ENCODE results near the gene VSIG2. TPM values are rescaled to one million over a fixed set of nuclear protein-coding genes. Genes with fewer than 3 reads are reported as not detected.
"Not testable (repeated sequence)": the region's sequence is repeated elsewhere in the genome, so short reads cannot be mapped to it uniquely, and the experiment has no call there.

VSIG2 gene
- total and polyA plus RNA-seq, 5 donors = 0.43 to 1.4 (median 1.0) TPM

GRCh38 chr11:124784051-124784450 is 32.0 kb upstream of the VSIG2 start:
- no peak overlapping the region for H3K27ac ChIP-seq (ENCODE audit: low read length)
- DNase-seq (no peak), ATAC-seq (no peak)
- no peaks in the 10 kb centered on the region for H3K27me3 ChIP-seq (ENCODE audit: control insufficient read depth, insufficient read depth)
- 93% methylated on average over 2 of the region's 2 CpGs for WGBS
- H3K4me1 ChIP-seq (ENCODE audit: control insufficient read depth, insufficient read depth, low read length) = no peaks in the 10 kb centered on the region
- no peaks in the 10 kb centered on the region for H3K9me3 ChIP-seq (ENCODE audit: control insufficient read depth, low read length)
- intact Hi-C loops (cut with DNase I) = no loop called here
- no peak overlapping the region for H3K4me3 ChIP-seq (ENCODE audit: low read length)

DNA sequence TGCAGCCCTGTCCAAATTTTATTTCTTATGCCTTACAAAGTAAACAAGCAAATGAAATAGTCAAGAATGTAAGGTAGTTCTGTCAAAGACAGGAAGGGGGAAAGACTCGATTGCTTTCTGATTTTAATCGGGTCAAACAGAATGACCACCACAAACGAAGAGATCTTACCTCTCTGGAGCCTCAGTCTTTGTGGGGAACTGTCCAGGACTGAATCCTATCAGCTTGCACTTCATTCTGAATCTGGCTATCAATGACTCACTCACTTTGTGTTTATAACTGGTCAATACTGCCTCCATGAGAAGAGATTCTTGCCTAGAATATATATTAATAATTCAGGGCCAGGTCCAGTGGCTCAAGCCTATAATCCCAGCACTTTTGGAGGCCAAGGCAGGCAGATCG is 30.9 kb upstream of the VSIG2 start:
- no peaks in the 10 kb centered on the region for H3K27me3 ChIP-seq (ENCODE audit: control insufficient read depth, insufficient read depth)
- 92% methylated on average over 4 of the region's 4 CpGs for WGBS

DNA sequence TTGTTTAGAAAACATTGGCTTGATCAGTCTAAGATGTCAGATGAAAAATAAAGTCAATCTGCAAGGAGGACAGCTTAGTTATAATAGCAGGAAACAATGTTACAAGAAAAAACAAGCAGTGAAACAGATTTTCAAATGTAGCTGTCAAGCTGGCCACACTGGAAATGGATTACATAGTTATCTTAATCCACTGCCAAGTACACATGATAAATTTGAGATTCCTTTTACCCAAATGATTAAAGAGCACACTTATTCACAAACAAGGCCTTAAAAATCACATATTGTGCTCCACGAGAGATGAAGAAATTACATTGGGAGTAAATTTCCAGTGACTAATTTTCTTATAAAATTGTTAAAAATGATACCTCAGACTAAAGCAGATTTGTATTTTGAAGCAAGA is 27.5 kb upstream of the VSIG2 start:
- Histone ChIP-seq H3K27ac (ENCODE audit: low read length) (no peak overlapping the region), H3K4me3 (ENCODE audit: low read length) (no peak overlapping the region), H3K27me3 (ENCODE audit: control insufficient read depth, insufficient read depth) (no peaks in the 10 kb centered on the region), H3K9me3 (ENCODE audit: control insufficient read depth, low read length) (no peaks in the 10 kb centered on the region), H3K4me1 (ENCODE audit: control insufficient read depth, insufficient read depth, low read length) (no peaks in the 10 kb centered on the region)
- intact Hi-C loops (cut with DNase I) = no loop called here
- no peak for ATAC-seq
- WGBS = 56% methylated on average over 1 of the region's 1 CpG
- no peak for DNase-seq

More for the DNA sequence above, 30.9 kb upstream of the VSIG2 start:
- ATAC-seq (no peak), DNase-seq (no peak)
- H3K4me1 ChIP-seq (ENCODE audit: control insufficient read depth, insufficient read depth, low read length) = no peaks in the 10 kb centered on the region
- no peak overlapping the region for H3K4me3 ChIP-seq (ENCODE audit: low read length)
- intact Hi-C loops (cut with DNase I) = no loop called here
- H3K27ac ChIP-seq (ENCODE audit: low read length) = no peak overlapping the region
- no peaks in the 10 kb centered on the region for H3K9me3 ChIP-seq (ENCODE audit: control insufficient read depth, low read length)

DNA sequence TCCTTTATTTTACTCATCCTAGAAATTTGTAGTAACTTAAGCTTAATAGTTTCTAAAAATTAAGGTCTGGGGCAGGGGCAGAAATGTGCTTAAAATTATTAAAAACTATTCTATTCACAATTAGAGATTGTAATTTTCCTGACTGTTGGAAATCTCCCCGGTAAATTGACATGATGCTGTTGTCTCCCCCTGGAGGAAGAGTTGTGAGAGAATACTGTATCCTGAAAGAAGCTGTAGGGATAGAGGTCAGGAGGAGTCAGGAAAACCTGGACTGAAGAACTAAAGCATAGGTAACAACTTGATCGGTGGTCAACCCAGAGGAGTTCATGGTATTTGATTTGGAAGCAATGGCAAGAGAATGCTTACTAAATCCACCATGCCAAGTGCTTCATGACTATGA is 26.2 kb upstream of the VSIG2 start:
- 83% methylated on average over 2 of the region's 2 CpGs for WGBS
- Histone ChIP-seq H3K27me3 (ENCODE audit: control insufficient read depth, insufficient read depth) (no peaks in the 10 kb centered on the region), H3K27ac (ENCODE audit: low read length) (no peak overlapping the region)

GRCh38 chr11:124776865-124777645 is 25.0 kb upstream of the VSIG2 start:
- intact Hi-C loops (cut with DNase I) = no loop called here
- 82% methylated on average over 7 of the region's 7 CpGs for WGBS
- H3K4me1 ChIP-seq (ENCODE audit: control insufficient read depth, insufficient read depth, low read length) = no peaks in the 10 kb centered on the region
- no peak overlapping the region for H3K4me3 ChIP-seq (ENCODE audit: low read length)
- no peaks in the 10 kb centered on the region for H3K9me3 ChIP-seq (ENCODE audit: control insufficient read depth, low read length)
- no peak overlapping the region for H3K27ac ChIP-seq (ENCODE audit: low read length)
- H3K27me3 ChIP-seq (ENCODE audit: control insufficient read depth, insufficient read depth) = no peaks in the 10 kb centered on the region
- DNase-seq (no peak), ATAC-seq (peak in 1 of 2 donors; percentile 65)

More for the DNA sequence above, 26.2 kb upstream of the VSIG2 start:
- Histone ChIP-seq H3K9me3 (ENCODE audit: control insufficient read depth, low read length) (no peaks in the 10 kb centered on the region), H3K4me1 (ENCODE audit: control insufficient read depth, insufficient read depth, low read length) (no peaks in the 10 kb centered on the region), H3K4me3 (ENCODE audit: low read length) (no peak overlapping the region)
- ATAC-seq (no peak), DNase-seq (no peak)
- intact Hi-C loops (cut with DNase I) = no loop called here

GRCh38 chr11:124770959-124771358 is 18.9 kb upstream of the VSIG2 start:
- ATAC-seq; H3K27me3 ChIP-seq (ENCODE audit: control insufficient read depth, insufficient read depth); DNase-seq; H3K4me3 ChIP-seq (ENCODE audit: low read length); H3K9me3 ChIP-seq (ENCODE audit: control insufficient read depth, low read length); H3K4me1 ChIP-seq (ENCODE audit: control insufficient read depth, insufficient read depth, low read length); H3K27ac ChIP-seq (ENCODE audit: low read length); intact Hi-C loops (cut with DNase I): not testable (repeated sequence)
- WGBS = 95% methylated on average over 6 of the region's 6 CpGs

- Histone ChIP-seq H3K27ac (ENCODE audit: low read length) (no peak overlapping the region), H3K4me1 (ENCODE audit: control insufficient read depth, insufficient read depth, low read length) (no peaks in the 10 kb centered on the region), H3K9me3 (ENCODE audit: control insufficient read depth, low read length) (no peaks in the 10 kb centered on the region), H3K4me3 (ENCODE audit: low read length) (no peak overlapping the region), H3K27me3 (ENCODE audit: control insufficient read depth, insufficient read depth) (no peaks in the 10 kb centered on the region)
- DNase-seq (no peak), ATAC-seq (peak in 1 of 2 donors; percentile 87)
- 96% methylated on average over 8 of the region's 8 CpGs for WGBS
- intact Hi-C loops (cut with DNase I) = loop anchor here in 3 of 4 donors (10.0 kb wide), 2 partner anchors 65 to 75 kb away; no protein-coding TSS in a partner anchor
These were observed 18.0 kb upstream of the VSIG2 start for GRCh38 chr11:124769806-124770774.

GRCh38 chr11:124768914-124769313 is 16.9 kb upstream of the VSIG2 start:
- Histone ChIP-seq H3K27ac (ENCODE audit: low read length) (no peak overlapping the region), H3K4me3 (ENCODE audit: low read length) (no peak overlapping the region), H3K27me3 (ENCODE audit: control insufficient read depth, insufficient read depth) (no peaks in the 10 kb centered on the region), H3K4me1 (ENCODE audit: control insufficient read depth, insufficient read depth, low read length) (no peaks in the 10 kb centered on the region), H3K9me3 (ENCODE audit: control insufficient read depth, low read length) (no peaks in the 10 kb centered on the region)
- ATAC-seq (no peak), DNase-seq (no peak)
- intact Hi-C loops (cut with DNase I) = loop anchor here in 3 of 4 donors (10.0 kb wide), 2 partner anchors 66 to 76 kb away; no protein-coding TSS in a partner anchor
- WGBS = 88% methylated on average over 8 of the region's 8 CpGs

- DNase-seq = no peak
- Histone ChIP-seq H3K27me3 (ENCODE audit: control insufficient read depth, insufficient read depth) (no peaks in the 10 kb centered on the region), H3K4me1 (ENCODE audit: control insufficient read depth, insufficient read depth, low read length) (no peaks in the 10 kb centered on the region), H3K4me3 (ENCODE audit: low read length) (no peak overlapping the region), H3K27ac (ENCODE audit: low read length) (no peak overlapping the region), H3K9me3 (ENCODE audit: control insufficient read depth, low read length) (no peaks in the 10 kb centered on the region)
- no peak for ATAC-seq
- WGBS = 95% methylated on average over 2 of the region's 2 CpGs
- intact Hi-C loops (cut with DNase I) = loop anchor here in 3 of 4 donors (10.0 kb wide), 2 partner anchors 69 to 79 kb away; no protein-coding TSS in a partner anchor
These were observed 14.1 kb upstream of the VSIG2 start for GRCh38 chr11:124766156-124766555.

DNA sequence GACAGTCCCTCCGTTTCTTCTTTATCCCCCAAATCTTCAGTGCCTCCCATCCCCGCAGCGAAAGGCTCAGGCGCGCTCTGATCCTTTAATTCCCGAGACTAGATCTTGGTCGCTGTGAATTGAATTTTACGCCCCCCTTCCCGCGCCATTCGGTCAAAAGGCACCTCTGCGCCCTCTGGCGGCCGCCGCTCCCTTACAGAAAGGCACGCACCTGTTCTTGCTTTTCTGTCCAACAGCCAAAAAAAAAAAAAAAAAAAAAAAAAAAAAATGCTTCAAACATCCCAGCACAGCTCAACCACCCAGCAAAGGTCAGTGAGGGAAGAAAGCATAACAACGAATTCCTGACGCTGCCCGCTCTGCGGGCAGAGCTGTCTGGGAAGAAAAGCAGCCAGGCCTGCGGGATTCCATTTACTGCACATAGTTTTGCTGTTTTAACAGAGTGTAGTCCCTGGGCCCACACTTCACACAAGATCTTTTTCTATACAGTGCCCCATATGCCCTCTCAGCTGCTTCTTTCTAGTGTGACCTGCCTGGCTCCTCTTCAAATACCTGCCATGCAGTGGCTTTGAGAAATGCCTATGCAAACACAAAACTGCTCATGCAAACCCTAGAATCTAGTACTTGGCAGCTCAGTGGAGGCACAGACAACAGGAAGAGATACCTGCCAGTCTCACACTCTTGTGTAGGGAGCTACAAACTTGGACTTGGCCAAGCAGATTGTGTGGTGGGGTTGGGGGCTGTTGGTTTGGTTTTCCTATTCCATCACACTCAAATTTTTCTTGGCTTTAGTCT is 11.3 kb upstream of the VSIG2 start:
- 6% methylated on average over 21 of the region's 21 CpGs for WGBS
- Histone ChIP-seq H3K27ac (ENCODE audit: low read length) (peak overlapping the region; percentile 77), H3K27me3 (ENCODE audit: control insufficient read depth, insufficient read depth) (no peaks in the 10 kb centered on the region), H3K4me1 (ENCODE audit: control insufficient read depth, insufficient read depth, low read length) (peaks cover 3% of the 10 kb centered on the region), H3K4me3 (ENCODE audit: low read length) (peak overlapping the region; percentile 60), H3K9me3 (ENCODE audit: control insufficient read depth, low read length) (no peaks in the 10 kb centered on the region)
- peak; percentile 3 to 4 for ATAC-seq
- peak; percentile 87 to 96 (median 94) for DNase-seq
- intact Hi-C loops (cut with DNase I) = loop anchor here in 3 of 4 donors (2.0 to 10.0 kb wide), 4 partner anchors 71 to 93 kb away; partner anchors contain the start of genes SIAE (in 2 of the 3) and SPA17 (in 2 of the 3)
